ENCODE results near the gene RER1. TPM values are rescaled to one million over a fixed set of nuclear protein-coding genes. Genes with fewer than 3 reads are reported as not detected.

RER1 gene, protein sequence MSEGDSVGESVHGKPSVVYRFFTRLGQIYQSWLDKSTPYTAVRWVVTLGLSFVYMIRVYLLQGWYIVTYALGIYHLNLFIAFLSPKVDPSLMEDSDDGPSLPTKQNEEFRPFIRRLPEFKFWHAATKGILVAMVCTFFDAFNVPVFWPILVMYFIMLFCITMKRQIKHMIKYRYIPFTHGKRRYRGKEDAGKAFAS
- polyA plus RNA-seq (ENCODE audit: insufficient read length), result 70.7 TPM

DNA sequence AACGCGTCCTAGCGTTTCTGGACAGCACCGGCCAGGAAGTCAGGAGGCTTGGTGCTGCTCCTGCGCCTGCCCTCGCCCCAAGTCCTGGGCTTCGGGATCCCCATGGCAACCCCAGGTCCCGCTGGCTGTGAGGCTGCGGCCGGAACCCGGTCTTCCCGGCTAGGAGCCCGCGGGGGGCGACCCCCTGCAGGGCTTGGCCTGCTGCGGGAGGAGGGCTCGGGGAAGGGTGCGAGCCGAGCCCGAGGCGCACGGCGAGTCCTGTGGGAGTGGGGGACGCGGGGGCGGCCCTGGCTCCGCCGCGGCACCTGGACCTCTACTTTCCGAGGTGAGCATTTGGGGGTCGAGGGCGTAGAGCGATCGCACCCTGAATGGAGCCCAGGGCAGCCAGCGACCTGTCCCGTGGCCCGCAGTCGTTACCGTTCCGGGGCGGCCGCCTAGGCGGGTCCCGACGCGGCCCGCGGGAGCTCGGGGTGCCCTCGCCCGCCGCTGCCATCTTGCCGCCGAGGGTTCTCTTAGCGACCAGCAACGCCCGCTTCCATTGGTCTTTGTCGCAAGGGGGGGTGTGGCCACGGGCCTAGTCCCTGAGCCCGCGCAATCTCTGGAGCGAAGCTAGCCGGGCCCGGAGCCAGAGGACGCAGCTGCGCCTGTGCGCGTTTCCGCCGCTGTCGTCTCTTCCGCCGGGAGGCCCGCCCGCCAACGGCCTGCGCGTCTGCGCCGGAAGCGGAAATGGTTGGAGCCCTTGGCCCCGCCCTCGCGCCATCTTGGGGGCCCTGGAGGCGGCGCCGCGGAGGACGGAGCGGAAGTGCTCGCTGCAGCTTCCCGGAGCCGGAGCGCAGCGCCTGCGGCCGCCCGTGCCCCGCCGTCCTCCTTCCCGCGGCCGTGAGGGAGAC, at the start of gene RER1, which contains the start of gene MORN1:
RER1 (plus strand) TSS at position 801 of the 890 bp plus-strand sequence. CDS start 3,950 bp downstream, outside the sequence.
MORN1 (minus strand) TSS at position 514 of the 890 bp plus-strand sequence; CDS start at position 493, 21 bp downstream.
- peak; percentile 93 for DNase-seq (ENCODE audit: low read depth)

DNA sequence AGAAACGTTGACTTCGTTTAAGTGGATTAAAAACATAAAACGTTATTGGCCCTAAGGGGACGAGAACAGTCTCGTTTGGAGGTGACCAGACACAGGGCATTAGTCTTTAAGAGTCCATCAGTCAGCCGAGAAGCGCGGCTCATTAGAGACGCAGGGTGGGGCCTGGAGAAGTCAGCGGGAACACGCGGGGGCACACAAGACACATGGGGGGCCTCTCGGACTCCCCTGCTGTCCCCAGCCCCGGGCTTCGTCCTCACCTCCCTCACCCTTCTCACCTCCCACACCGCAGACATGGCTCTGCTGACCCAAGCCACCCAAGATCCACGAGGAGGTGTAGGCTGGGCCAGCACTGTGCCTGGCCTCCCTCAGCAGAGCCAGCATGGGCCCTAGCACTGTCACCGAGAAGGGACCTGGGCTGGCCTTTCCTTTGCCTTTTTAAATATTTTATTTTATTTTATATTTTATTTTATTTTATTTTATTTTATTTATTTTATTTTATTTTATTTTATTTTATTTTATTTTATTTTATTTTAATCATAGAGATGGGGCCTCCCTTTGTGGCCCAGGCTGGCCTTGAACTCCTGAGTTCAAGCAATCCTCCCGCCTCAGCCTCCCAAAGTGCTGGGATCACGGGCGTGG, 49.1 kb upstream of the RER1 start:
- no peak for DNase-seq (ENCODE audit: low read depth)

DNA sequence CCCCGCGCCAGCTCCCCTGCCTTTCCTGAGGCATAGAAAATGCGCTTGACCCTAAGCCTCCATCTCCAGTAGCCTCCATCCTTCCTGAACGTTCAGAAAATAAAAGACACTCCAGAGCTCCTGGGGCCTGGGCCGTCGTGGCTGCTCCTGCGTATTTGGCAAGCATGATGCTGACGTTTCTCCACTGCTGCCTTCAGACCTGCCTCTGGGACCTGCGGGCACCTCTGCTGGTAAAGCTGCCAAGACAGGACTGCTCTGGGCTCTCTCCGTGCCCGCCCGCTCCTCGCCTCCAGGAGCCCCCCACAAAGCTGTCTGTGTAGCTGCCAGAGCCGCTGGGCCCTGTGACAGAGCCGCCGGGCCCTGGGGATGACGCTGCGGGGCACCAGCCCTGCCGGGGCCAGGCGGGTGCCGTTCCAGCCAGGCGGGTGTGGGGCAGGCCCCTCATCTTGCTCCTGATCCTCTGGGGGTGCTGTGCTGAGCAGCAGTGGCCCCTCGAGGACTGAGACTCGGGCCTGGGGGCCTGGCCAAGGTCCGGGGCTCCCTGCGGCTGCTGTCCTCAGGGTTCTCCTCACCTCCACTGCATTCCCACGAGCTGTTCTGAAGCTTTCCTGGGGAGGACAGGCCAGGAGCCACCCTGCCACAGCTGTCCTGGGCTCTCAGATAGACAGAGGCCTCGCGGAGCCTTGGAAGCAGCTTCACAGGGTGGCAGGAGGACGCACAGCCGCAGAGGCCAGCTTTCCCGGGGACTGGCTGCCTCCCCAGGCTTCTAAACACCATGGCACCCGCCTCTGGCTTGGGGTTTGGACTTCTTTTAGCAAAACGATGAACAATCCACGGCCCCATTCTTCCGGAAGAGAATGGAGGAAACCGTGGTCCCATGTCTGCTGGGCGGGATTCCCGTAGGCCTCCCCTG, 48.4 kb upstream of the RER1 start:
- DNase-seq (ENCODE audit: low read depth), result no peak

DNA sequence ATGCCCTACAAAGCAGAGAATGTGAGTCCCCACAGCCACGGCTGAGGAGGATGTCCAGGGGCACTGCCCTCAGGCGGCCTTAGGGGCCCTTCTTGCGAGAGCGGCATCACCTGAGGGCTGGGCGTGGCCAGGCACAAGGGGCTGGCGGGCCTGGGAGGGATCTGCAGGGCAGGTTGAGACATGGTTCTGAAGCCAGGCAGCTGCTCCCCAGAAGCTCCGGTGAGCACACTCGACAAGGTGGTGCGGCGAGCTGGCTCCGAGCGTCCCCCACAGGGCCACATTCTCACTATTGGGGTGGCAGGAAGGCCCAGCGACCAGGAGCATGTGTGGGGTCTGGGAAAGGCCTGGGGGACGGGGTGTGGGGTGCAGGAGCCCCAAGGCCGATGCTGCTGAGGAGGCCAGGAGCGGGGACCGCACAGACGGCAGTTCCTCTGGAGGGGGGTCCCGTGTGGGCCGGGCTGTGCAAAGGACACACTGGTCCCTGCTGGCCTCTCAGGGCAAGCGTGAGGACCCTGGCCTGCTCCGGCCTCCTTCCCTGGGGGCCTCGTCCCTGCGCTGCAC, 47.4 kb upstream of the RER1 start:
- DNase-seq (ENCODE audit: low read depth), result no peak

DNA sequence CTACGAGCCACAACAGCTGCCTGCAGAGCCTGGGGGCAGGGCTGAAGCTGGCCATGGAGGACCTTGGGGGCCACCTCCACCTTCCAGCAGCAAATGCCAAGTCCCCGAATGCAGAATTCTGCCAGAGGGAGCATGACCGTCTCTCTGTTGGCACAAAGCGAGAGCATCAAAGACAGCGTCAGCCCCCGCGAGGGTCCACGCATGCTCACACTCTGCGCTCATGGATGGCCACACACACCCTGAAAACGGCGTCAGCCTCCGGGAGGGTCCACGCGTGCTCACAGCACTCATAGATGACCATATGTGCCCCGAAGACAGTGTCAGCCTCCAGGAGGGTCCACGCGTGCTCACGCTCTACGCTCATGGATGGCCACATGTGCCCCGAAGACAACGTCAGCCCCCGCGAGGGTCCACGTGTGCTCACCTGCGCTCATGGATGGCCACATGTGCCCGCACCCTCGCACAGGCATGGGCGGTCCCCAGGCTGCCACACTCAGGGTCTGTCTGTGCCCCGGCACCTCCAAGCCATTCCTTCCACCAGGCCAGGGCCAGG, 46.8 kb upstream of the RER1 start:
- DNase-seq (ENCODE audit: low read depth), result no peak

DNA sequence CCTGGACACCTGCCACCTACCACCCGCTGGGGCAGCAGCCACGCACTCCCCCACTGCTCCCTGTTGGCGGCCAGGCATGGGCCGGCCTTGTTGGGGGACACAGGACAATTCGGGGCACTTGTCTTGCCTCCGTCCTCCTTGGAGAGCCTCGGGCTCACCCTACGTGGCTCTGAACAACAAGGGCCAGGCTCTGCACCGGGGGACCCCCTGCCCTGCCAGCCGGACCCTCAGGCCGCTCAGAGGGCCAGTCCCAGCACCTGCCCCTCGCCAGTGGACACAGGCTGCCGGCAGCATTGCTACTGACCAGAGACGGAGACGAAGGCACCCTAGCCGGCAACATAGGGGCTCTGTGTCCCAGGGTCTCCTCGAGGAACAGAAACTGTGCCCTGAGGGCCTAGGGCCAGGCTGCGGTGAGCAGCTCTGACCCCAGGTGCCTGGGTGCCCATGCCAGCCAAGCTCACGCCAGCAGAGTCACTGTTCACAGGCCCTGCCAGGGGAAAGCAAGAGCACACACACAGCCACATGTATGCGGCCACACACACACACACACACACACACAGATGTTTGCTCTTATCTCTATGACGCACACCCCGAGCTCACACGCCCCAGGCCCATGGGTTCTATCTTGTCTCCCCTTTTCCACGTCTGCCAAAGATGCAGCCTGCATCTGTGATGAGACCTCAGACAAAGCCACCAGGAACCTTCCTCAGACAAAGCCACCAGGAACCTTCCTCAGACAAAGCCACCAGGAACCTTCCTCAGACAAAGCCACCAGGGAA, 46.2 kb upstream of the RER1 start:
- DNase-seq (ENCODE audit: low read depth), result no peak

DNA sequence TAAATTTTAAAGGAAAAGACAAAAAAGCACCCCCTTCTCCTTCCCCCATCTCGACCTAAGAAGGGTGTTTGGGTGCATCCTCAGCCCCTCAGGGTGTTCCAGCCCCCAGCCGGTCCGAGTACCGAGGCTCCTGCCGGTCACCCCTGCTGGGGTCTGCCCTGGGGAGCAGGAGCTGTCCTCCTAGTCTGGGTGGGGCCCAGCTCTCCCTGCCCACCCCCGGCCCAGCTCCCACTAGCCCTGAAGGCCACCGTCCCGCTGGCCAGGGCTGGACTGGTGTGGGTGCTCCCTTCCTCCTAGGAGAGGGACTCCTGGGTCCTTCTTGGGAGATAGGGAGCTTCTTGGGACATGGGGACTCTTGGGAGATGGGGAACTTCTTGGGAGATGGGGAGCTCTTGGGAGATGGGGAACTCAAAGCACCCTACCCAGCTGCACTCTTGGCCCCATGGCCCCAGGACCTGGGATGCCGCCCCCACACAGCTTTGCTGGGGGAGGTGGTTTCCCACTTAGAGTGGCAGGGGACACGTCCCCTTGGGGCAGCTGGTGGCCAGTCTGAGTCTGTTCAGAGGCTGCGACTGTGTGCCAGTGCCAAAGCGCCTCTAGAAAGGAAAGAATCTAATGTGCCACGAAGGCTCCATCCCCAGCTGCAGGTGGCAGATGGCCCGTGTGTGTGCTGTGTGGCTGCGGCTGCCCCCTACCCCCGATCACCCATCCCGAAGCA, 44.8 kb upstream of the RER1 start:
- no peak for DNase-seq (ENCODE audit: low read depth)

DNA sequence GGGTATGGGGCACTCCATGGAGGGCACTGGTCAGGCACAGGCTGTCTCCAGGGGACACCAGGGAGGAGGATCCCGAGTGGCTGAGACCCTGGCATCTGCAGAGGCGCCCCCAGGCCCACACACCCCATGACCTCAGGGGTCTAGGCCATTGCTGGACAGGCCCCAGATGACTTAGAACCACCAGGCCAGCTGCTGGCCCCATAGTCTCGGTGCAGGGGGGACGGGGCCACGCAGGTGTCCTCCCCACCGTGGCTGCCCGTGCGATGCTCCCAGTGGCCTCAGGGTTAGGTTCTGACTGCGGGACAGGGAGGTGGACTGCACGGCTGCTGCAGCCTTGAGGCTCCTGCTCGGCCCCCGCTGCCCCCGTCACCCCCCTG, 44.2 kb upstream of the RER1 start:
- no peak for DNase-seq (ENCODE audit: low read depth)

DNA sequence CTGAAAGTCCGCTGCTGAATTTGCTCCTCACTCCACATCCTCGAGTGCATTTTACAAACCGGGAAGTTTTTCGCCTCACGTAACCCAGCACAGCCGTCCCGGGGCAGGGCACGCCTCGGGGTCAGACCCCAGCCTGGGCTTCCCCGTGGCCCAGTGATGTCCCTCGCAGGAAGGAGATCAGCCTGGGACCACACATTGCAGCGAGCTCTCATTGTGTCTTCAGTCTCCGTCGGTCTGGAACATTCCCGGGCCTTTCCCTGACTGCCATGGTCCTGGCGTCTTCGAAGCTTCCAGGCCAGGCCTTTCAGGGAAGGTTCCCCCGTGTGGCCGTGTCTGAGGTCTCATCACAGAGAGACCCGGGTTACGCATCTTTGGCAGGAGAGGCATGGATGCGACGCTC, 43.7 kb upstream of the RER1 start:
- no peak for DNase-seq (ENCODE audit: low read depth)

DNA sequence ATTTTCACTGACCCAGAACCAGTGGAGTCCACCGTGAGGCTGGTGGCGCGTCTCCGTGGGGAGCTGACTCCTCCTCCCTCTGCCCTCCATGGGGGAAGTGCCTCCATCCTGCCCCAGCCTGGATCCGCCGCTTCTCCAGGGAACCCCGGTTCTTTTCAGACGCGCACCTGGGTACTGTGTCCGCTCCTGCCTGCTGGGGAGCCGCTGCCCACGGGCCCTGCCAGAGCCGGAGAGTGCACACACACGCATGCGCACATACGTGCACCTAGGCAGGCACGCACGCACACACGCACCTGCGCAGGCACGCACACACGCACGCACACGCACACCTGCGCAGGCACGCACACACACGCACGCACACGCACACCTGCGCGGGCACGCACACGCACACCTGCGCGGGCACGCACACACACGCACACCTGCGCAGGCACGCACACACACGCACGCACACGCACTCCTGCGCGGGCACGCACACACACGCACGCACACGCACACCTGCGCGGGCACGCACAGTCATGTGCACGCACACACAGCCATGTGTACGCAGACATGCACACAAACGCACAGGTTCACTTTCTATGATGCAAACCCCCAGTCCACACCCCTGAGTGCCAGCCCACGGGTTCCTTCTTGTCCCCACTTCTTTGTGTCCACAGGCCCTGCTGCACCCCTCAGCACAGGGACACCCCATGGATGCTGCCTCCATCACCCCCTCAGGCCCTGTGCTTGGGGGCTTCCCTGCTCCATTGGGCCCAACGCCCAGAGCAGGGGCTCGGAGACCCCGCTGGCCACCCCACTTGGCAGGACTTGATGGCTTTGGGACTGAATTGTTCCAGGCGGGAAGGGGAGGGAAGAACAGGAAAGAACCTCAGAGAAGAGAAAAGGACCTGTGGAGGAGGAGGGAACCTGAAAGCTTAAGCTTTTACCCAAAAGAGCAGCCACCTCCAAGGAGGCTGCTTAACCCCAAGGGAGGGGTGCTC, 43.0 kb upstream of the RER1 start:
- no peak for DNase-seq (ENCODE audit: low read depth)

DNA sequence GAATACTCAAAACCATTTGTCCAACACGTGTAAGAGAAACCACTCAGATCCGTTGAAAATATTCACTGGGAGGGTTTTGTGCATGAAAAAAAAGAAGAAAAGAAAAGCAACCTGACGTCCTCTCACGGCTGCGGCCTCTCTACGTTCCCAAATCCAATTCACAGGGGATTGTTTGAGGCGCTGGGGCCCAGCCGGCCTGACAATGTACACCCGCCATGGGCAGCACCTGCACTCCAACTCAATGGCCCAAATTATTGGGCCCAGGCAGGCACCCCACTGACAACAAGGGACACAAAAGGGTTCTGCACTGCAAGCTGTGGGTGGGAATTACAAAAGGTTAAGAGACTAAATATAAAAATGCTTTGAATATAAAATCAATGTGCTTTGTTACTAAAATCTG, 41.8 kb upstream of the RER1 start:
- DNase-seq (ENCODE audit: low read depth), result no peak

DNA sequence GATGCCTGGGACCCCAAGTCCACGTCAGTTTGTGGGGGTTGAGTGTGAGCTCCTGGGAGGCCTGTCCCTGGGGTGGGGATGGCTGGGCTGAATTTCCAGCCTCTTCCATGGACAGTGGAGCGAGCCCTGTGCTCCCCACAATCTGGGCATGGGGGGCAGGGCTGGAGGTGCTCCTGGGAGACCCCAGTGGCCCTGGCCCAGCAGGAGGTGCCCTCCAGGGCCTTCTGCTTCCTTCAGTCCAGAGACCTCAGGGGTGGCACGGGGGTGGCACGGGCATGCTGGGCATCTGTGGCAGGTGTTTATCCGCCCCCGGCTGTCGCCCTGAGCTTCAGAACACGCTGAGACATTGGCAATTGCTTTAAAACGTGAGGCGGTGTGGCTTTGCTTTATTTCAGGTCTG, 41.1 kb upstream of the RER1 start:
- DNase-seq (ENCODE audit: low read depth), result no peak

DNA sequence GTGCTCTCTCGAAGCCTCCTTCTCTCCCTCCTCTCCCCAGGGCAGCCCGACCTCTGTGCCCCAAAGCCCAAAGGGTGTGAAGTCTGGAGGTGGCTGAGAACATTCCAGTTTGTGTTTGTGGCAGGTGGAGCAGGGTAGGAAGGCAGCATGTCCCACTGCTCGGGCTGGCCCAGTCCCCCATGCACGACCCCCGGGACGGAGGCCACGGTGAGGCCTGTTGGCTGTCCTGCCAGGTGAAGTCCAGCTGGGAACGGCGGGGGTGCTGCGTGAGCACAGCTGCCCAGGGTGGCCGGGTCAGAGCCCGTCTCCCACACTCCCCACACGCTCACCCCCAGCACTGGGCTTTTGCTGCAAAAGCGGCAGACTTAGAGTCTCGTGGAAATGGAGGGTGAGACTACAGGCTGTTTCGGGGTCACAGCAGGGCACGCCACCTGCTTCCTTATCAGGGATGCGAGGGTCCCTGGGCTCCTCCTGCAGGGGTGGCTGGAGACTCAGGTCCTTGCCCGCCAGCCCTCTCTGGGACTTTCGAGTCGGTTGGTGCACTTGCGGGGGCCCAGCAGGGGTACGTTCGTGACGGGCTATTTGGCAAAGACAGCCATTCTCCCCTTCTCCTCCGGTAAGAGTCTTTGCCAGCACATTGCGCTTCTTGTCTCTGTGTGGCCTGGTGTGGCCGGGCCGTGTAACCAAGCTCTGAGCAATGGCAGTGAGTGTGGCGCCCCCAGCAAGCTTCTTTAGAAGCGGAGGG, 40.6 kb upstream of the RER1 start:
- no peak for DNase-seq (ENCODE audit: low read depth)

DNA sequence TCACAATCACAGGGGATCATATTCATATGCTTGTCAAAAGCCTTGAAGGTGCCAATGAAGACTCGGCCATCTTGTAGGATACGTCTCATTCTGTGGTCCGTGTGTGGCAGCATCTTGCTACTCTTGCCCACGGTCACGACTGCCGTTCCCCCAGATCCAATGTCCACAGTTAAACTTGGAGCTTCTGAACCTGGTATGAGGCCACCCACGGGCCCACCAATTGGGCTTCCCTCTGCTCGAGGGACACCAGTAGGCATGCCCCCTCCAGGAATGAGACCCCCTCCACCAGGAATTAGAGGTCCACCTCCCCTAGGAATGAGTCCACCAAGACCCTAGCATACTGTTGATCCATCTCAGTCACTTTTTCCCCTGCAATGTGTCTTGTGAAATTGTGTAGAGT, 39.9 kb upstream of the RER1 start:
- DNase-seq (ENCODE audit: low read depth), result no peak

DNA sequence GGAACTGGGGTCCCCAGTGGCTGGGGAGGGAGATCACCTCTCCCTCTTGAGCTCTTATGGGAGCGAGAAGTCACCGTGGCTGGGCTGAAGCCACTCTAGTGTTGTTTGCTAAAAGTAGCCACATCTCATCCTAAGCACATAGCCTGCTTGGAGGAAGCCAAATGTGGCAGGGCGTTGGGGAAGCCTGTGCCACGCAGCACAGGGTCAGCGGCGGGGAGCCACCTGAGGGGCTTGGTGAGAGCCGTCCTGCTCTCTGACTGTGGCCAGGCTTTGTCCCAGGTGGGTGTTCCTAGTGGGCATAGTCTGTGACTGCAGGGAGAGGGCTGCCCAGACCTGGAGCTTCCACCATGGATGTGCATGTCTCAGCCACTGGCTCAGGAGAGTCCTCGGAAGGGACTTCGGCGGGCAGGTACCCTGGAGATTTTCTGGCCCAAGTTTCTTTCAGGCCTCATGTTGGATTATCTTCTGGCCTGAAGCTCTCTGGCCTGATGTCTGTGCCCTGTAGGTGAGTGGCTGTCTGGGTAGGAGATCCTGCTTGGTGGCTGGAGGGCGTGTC, 39.2 kb upstream of the RER1 start:
- no peak for DNase-seq (ENCODE audit: low read depth)

DNA sequence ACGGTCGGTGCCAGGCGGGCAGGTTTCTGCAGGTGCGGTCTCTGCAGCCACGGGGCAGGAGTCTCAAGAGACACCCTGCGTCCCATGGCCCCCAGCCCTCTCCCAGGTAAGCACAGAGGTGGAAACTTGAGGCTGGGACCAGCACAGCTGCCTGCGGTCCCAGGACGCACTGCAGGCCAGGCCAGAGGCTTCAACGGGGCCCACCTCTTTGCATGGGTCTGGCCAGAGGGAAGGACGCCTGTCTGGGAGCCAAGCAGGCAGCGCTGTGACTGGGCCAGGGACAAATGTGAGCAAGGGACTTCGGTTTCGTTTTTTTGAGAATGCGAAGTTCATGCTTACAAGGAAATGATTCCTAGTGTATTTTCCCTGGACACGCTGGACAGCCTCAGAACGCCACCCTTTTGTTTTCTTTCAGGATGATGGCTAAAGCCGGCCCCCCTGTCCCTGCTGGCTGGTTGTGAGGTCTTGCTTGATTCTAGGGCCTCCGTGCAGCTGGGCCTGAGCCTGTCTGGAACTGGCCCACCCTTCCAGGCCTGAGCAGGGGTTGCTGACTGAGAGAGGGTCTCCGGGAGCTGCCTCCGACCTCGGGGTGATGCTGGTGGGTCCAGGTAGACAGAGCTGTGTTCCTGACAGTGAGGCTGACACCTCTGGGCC, 38.6 kb upstream of the RER1 start:
- no peak for DNase-seq (ENCODE audit: low read depth)
